ENCODE data around the gene G3BP2. TPM values are rescaled to one million over a fixed set of nuclear protein-coding genes. Genes with fewer than 3 reads are reported as not detected.
"Not testable (repeated sequence)": the region's sequence is repeated elsewhere in the genome, so short reads cannot be mapped to it uniquely, and the experiment has no call there.

Gene G3BP2
- total RNA-seq, 1 donor from 2014 or later: 281 TPM

GRCh38 chr4:75692066-75692465 lies 18.9 kb upstream of the G3BP2 start:
- not testable (repeated sequence) for H3K4me2 ChIP-seq (ENCODE audit: low read length); H3K27ac Mint-ChIP-seq (ENCODE audit: unreplicated experiment); H3K9me3 Mint-ChIP-seq (ENCODE audit: unreplicated experiment); H2AFZ ChIP-seq (ENCODE audit: low read depth, low read length); H3K4me1 Mint-ChIP-seq (ENCODE audit: low read depth, unreplicated experiment); DNase-seq (ENCODE audit: low read depth); H3K36me3 ChIP-seq (ENCODE audit: insufficient read depth, low read length); FAIRE-seq; H3K4me1 ChIP-seq (ENCODE audit: insufficient read depth, low read length); H3K27me3 Mint-ChIP-seq (ENCODE audit: low read depth, unreplicated experiment); H3K79me2 ChIP-seq (ENCODE audit: insufficient read depth, low read length); H3K9me3 ChIP-seq (ENCODE audit: insufficient read depth, low read depth, low read length); H3K4me3 Mint-ChIP-seq (ENCODE audit: unreplicated experiment); H3K27me3 ChIP-seq (ENCODE audit: insufficient read depth, low read length); H3K9ac ChIP-seq (ENCODE audit: low read length); H4K20me1 ChIP-seq (ENCODE audit: insufficient read depth, low read length); H3K4me3 ChIP-seq (ENCODE audit: insufficient read depth, low read depth, low read length); H3K27ac ChIP-seq (ENCODE audit: low read depth, low read length)
- H3K36me3 Mint-ChIP-seq (ENCODE audit: low read depth, unreplicated experiment): peaks cover 31% of the 10 kb centered on the region

- H3K36me3 ChIP-seq (ENCODE audit: insufficient read depth, low read length); H3K4me2 ChIP-seq (ENCODE audit: low read length); H3K27me3 Mint-ChIP-seq (ENCODE audit: low read depth, unreplicated experiment); H3K27ac Mint-ChIP-seq (ENCODE audit: unreplicated experiment); H3K9me3 Mint-ChIP-seq (ENCODE audit: unreplicated experiment); H3K4me1 ChIP-seq (ENCODE audit: insufficient read depth, low read length); H3K4me1 Mint-ChIP-seq (ENCODE audit: low read depth, unreplicated experiment); H3K4me3 ChIP-seq (ENCODE audit: insufficient read depth, low read depth, low read length); H3K79me2 ChIP-seq (ENCODE audit: insufficient read depth, low read length); H4K20me1 ChIP-seq (ENCODE audit: insufficient read depth, low read length); H3K27ac ChIP-seq (ENCODE audit: low read depth, low read length); FAIRE-seq; DNase-seq (ENCODE audit: low read depth); H3K27me3 ChIP-seq (ENCODE audit: insufficient read depth, low read length); H3K4me3 Mint-ChIP-seq (ENCODE audit: unreplicated experiment); H2AFZ ChIP-seq (ENCODE audit: low read depth, low read length); H3K9me3 ChIP-seq (ENCODE audit: insufficient read depth, low read depth, low read length); H3K9ac ChIP-seq (ENCODE audit: low read length): not testable (repeated sequence)
- peaks cover 16% of the 10 kb centered on the region for H3K36me3 Mint-ChIP-seq (ENCODE audit: low read depth, unreplicated experiment)
These were observed 13.9 kb upstream of the G3BP2 start for GRCh38 chr4:75687125-75687524.

GRCh38 chr4:75686346-75686745 lies 13.1 kb upstream of the G3BP2 start:
- TF ChIP-seq EZH2 (IDR thresholded peaks at IDR 0.05; ENCODE audit: insufficient read depth, low read length) (no peak), CTCF (IDR thresholded peaks at IDR 0.05; ENCODE audit: insufficient read depth, low read depth, low read length) (no peak)
- H3K27me3 Mint-ChIP-seq (ENCODE audit: low read depth, unreplicated experiment): no peaks in the 10 kb centered on the region
- Histone ChIP-seq H3K27ac (ENCODE audit: low read depth, low read length) (no peak overlapping the region), H3K4me1 (ENCODE audit: insufficient read depth, low read length) (no peaks in the 10 kb centered on the region), H4K20me1 (ENCODE audit: insufficient read depth, low read length) (no peaks in the 10 kb centered on the region), H2AFZ (ENCODE audit: low read depth, low read length) (no peak overlapping the region), H3K9ac (ENCODE audit: low read length) (no peak overlapping the region), H3K27me3 (ENCODE audit: insufficient read depth, low read length) (no peaks in the 10 kb centered on the region), H3K9me3 (ENCODE audit: insufficient read depth, low read depth, low read length) (no peaks in the 10 kb centered on the region), H3K4me2 (ENCODE audit: low read length) (no peak overlapping the region), H3K79me2 (ENCODE audit: insufficient read depth, low read length) (no peaks in the 10 kb centered on the region), H3K36me3 (ENCODE audit: insufficient read depth, low read length) (peaks cover 2% of the 10 kb centered on the region), H3K4me3 (ENCODE audit: insufficient read depth, low read depth, low read length) (no peak overlapping the region)
- FAIRE-seq: no peak
- DNase-seq (ENCODE audit: low read depth): no peak
- H3K9me3 Mint-ChIP-seq (ENCODE audit: unreplicated experiment): no peaks in the 10 kb centered on the region
- H3K36me3 Mint-ChIP-seq (ENCODE audit: low read depth, unreplicated experiment): peaks cover 10% of the 10 kb centered on the region
- H3K27ac Mint-ChIP-seq (ENCODE audit: unreplicated experiment): no peak overlapping the region
- H3K4me3 Mint-ChIP-seq (ENCODE audit: unreplicated experiment): no peak overlapping the region
- H3K4me1 Mint-ChIP-seq (ENCODE audit: low read depth, unreplicated experiment): peaks cover 8% of the 10 kb centered on the region
